Fibroblast of lung (primary cell): ENCODE results near the gene ZP3.

Experiments used
- EZH2 ChIP-seq: IDR thresholded peaks from 2 replicates; pipeline ENCODE4 v1.5.1; 2012; ENCODE audit warnings: low read length, control low read depth, mild to moderate bottlenecking; ENCODE audit errors: missing control alignments
- TF ChIP-seq, protein P1 (sequence below), 2 donors: IDR thresholded peaks in 1 of 2; conservative IDR thresholded peaks in 1 of 2; 1 replicate in 1 of 2; 2 replicates in 1 of 2; pipeline ENCODE4 v1.5.1; 2011 to 2012; ENCODE audit warnings: low read length in 2 of 2, control low read depth in 1 of 2, inconsistent platforms in 1 of 2, low read depth in 1 of 2, mild to moderate bottlenecking in 1 of 2

- TF ChIP-seq, protein P1, sequence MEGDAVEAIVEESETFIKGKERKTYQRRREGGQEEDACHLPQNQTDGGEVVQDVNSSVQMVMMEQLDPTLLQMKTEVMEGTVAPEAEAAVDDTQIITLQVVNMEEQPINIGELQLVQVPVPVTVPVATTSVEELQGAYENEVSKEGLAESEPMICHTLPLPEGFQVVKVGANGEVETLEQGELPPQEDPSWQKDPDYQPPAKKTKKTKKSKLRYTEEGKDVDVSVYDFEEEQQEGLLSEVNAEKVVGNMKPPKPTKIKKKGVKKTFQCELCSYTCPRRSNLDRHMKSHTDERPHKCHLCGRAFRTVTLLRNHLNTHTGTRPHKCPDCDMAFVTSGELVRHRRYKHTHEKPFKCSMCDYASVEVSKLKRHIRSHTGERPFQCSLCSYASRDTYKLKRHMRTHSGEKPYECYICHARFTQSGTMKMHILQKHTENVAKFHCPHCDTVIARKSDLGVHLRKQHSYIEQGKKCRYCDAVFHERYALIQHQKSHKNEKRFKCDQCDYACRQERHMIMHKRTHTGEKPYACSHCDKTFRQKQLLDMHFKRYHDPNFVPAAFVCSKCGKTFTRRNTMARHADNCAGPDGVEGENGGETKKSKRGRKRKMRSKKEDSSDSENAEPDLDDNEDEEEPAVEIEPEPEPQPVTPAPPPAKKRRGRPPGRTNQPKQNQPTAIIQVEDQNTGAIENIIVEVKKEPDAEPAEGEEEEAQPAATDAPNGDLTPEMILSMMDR (conservative IDR thresholded peaks at IDR 0.05 in 1 of 2, IDR thresholded peaks at IDR 0.05 in 1 of 2; ENCODE audit: low read depth in 1 of 2, low read length in 2 of 2), result no peak
- no peak for TF ChIP-seq EZH2
Measured at GRCh38 chr7:76392531-76393115, 32.1 kb upstream of the ZP3 start.
